ENCODE data around the gene PTBP3.
A peak's percentile ranks its signal among the peaks of the same experiment; 100 is the strongest.
"Not testable (repeated sequence)": the region's sequence is repeated elsewhere in the genome, so short reads cannot be mapped to it uniquely, and the experiment has no call there.

Gene PTBP3

DNA sequence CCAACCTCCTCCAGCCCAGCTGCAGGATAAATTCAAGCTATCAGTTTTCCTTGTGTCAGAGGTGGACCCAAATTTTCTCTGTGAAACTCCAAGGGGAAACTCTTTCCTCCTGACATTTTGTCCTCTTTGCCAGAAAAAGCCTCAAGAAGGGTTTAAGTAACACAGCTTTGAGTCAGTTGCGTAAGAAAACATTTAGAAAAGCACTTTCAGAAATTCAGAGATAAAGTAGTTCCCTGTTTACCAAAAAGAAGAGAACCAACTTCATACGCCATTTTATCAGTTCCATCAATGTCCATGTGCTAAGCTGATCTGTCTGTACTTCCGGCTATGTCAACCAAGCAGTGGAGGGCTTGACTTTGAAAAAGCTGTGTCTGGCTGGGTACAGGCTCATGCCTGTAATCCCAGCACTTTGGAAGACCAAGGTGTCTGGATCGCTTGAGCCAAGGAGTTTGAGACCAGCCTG is 138.4 kb downstream of the PTBP3 start:
- DNase-seq: no peak

DNA sequence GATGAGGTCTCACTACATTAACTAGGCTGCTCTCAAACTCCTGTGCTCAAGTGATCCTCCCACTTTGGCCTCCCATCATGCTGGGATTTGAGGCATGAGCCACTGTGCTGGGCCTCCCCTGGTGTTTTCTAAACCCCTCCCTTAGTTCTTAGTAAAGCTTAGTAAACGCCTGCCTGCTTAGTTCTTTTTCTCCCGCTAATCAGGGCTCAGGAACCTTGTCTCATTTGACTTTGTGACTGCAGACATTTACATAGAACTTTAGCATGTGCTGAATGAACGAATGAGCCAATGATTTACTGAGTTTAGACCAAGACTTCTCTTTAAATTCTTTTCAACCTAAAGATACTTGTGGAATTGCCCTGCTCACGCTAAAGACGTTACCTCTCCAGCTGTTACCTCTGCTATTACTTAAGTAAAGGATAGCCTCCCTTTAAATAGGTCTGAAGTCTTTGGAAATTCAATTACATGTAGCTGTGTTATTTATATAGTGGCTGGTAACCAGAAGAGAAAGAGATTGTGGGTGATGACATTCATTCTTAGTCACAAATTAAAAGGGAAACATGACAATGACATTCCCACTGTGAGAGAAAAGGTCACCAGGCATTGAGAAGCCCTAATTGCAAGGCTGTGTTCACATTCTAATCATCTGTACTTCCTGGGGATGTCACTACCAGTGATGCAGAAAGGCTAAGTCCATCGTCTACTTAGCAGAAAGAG is 139.7 kb downstream of the PTBP3 start:
- peak in 1 of 2 experiments; percentile 27 for DNase-seq

DNA sequence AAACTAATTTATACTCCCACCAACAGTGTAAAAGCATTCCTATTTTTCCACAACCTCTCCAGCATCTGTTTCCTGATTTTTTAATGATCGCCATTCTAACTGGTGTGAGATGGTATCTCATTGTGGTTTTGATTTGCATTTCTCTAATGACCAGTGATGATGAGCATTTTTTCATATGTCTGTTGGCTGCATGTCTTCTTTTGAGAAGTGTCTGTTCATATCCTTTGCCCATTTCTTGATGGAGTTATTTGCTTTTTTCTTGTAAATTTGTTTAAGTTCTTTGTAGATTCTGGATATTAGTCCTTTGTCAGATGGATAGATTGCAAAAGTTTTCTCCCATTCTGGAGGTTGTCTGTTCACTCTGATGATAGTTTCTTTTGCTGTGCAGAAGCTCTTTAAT is 143.1 kb downstream of the PTBP3 start:
- DNase-seq: not testable (repeated sequence)

DNA sequence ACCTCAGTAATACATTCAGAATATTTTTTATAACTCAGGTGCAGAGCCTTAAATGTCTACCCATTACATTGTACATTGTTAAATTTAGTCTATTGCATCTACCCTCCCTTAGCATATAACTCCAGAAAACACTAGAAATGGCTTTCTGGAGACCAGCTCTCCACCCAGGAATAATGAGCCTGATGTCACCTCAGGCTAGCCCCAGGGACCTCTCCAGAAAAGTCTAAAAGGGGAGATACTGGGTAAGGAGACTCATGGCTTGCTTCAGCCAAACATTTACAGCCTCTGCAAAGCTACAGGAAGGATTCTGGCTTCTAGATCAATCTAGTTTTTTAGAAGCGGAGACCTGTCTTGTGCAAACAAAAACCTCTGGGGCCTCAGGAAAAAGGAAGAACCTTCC is 144.5 kb downstream of the PTBP3 start:
- no peak for DNase-seq

DNA sequence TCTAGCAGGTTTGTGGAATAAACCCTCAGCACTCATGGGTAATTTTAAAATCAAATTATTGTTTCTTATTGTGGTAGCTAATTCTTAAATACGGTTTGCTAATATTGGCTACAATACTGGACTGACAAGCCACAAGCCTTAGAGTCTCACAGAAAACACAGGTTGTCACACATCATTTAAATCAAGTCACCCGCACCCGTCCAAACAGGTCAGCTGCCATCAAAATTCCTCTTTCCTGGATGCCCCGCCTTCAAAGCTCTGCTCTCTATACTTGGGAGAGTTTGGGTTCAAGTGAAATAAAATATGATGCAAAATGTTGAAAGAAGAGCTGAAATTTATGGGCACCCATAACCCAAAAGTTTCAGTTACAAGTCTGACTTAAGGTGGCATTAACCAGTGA is 146.0 kb downstream of the PTBP3 start:
- DNase-seq: no peak

DNA sequence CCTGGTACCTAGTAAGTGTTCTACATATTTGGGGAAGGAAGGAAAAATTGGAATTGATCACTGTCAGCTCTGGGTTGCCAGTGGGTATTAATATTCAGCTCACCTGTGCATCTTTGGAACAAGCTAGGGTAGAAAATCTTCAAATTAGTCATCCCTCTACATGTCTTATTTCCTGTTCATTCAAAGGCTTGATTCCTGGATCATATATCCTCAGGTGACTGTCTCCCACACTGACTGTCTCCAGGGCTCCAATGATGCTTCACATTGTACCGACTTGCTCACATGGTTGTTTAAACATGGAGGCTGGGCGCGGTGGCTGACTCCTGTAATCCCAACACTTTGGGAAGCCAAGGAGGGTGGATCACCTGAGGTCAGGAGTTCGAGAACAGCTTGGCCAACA is 146.7 kb downstream of the PTBP3 start:
- no peak for DNase-seq

DNA sequence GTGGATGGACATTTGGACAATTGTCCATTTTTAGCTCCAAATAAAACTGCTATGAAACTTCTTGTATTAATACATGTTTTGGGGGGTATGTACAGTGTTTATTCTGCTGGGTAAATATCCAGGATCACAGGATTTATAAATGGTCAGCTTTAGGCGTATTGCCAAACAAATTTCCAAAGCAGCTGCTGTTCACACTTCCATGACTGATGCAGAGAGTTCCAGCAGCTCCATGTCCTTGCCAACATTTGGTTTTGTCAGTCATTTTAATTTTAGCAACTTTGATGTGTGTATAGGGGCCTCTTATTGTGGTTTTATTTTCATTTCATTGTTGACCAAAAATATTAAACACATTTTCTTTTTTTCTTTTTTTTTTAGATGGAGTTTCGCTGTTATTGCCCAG is 148.5 kb downstream of the PTBP3 start:
- DNase-seq: no peak

DNA sequence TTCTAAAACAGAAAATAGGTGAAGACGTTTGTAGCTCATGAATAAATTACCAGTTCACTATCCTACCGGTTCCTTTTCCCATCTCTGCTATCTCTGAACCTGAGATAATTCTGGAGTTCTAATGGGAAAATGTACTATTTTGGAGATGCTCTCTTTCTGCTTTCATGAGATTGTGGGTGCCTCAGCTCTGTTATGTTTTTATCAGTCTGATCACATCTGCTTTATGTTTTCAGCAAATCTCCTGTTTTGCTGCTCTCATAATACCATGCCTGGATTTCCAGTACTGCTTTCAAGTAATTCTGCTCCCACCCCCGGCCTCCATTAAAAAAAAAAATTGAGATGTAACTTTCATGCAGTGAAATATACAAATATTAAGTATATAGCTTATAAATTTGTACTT is 149.2 kb downstream of the PTBP3 start:
- DNase-seq: no peak

DNA sequence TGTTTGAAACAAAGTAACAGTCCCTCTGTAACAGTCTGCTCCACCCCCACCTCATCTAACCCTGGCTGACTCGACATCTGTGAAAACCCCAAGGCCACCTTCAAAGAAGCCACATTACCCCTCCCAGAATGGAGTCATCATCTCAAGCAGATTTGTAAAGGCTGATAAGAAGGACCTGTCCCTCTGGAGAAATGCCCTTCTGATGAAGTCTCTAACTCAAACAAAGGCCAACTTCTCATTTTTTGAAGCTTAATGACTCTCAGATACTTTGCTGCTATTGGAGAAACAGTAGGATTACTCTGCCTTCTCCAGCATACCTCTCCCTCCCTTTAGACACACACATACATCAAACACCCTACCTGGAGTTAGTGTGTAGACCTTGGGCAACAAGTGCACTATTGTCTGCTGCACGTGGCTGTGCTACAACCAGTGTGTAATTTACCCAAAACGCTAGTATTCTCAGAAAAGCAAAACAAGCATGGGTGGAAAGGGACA is 153.0 kb downstream of the PTBP3 start:
- DNase-seq: no peak

DNA sequence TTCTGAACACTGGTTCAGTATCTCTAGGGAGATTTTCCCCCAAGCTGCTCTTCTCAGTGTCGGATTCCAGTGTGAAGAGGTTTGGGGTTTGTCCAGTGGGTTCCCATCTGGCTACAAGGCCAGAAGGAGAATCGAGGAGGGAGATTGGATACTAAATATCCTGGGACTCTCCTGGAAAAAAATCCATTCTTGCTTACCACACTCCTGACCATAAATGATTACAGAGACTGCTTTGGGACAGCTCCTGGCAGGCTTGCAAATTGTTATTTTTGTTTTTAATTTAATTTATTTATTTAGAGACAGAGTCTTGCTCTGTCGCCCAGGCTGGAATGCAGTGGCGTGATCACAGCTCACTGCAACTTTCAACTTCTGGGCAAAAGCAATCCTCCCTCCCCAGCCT is 153.6 kb downstream of the PTBP3 start:
- DNase-seq: no peak

DNA sequence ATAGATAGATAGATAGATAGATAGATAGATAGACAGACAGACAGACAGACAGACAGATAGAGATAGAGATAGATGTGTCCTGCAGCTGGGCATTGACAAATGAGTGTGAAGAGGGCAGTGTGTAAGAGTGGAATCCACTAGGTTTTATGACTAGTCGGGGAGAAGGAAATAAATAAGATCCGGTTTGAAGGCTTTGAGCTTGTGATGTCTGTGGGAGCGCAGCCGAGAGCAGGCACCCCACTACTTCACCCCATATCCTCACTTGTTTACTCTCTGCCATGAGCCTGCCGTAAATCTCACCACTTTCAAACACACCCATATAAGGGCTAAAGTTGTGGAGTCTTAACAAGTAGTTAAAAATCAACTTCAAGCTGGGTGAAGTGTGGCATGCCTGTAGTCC is 156.9 kb downstream of the PTBP3 start:
- DNase-seq: no peak

DNA sequence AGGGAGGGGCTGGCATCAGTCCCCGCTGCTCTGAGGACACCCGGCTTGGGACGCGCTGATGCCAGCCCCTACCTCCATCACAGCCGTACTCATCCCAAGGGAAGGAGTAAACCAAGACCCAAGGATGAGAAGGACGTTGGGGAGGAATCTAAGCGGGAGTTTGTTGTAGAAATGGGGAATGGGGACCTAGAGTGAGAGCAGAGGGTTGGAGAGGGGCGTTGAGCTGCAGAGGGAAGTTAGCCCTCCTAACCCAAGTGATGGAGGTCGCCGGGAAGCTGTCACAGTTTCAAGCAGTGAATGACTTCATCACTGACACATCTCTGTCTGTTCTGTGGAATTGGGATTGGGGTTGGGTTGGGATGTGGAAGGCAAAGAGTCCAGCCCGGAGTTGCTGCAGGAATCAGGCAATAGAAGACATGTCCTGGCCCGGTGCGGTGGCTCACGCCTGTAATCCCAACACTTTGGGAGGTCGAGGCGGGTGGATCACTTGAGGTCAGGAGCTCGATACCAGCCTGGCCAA is 157.6 kb downstream of the PTBP3 start:
- no peak for DNase-seq

DNA sequence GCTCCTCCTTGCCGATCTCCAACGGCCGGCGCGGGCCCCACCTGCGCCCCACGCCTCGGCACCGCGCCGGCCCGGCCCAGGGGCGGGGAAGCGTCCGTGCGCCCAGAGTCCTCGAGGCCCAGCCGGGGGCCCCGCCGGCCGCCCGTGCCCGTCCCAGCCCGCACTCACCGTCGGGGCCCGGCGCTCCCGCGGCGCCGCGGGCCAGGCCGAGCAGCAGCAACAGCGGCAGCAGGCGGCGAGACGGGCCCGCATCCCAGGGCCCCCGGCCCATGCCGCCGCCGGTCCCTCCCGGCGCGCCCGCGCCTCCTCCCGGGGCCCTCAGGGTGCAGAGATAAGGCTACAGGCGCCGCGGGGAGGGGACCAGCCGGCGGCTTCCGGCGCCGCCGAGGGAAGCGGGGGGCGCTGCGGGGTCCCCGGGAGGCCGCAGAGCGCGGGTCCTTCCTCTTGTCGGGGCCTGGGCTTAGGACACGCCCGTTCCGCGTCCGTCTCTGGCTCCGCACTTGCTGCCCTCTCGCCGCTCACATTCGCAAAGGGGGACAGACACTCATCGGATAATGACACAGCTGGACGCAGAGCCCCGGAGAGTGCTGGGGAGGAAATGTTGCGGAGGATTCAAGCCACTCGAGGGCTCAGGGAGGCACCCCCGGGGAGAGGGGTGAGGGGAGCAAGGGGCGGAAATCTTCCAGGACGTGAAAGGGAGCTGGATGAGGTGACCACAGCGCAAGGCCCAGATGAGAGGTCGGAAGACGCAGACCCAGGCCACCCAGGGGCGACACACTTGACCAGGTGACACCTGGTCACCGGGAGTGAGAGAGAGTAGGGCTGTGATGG is 158.2 kb downstream of the PTBP3 start, which contains the start of gene SUSD1:
Gene SUSD1 (minus strand): TSS at position 333 of the 831 bp plus-strand sequence. CDS start 62 bp downstream, at position 271.
- peak; percentile 34 to 46 for DNase-seq

DNA sequence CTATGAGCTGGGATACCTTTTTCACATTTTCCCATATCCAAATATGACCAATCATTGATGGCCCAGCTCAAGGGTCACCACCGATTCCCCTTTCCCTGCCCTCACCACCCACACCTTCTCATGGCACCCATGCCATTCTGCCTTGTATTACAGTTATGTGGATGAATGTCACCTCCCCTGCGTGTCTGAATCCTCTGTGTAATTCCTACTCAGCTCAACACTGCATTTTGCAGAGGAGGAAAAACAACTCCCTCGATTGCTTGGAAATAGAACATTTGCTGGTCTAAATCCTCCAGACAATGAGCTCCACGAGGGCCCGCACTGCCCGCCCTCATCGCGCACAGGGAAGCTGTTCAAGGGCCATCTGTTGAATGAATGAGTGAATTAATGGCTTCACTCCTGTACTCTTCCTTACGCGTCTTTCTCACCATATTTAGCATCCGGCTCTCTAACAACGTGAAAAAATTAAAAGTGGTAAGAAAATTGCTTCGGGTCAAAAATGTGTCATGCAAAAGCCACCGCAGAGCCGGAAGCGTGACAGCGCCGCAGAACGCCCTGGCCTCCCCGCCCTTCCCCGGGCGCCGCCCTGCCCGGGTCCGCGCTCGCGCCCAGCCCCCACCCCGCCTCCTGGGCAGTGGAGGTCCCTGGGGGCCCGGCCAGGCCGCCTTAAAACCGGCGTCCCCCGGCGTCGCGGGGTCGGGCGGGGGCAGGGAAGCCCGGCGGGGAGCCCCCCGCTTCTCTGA is 159.0 kb downstream of the PTBP3 start:
- peak; percentile 34 to 63 for DNase-seq

DNA sequence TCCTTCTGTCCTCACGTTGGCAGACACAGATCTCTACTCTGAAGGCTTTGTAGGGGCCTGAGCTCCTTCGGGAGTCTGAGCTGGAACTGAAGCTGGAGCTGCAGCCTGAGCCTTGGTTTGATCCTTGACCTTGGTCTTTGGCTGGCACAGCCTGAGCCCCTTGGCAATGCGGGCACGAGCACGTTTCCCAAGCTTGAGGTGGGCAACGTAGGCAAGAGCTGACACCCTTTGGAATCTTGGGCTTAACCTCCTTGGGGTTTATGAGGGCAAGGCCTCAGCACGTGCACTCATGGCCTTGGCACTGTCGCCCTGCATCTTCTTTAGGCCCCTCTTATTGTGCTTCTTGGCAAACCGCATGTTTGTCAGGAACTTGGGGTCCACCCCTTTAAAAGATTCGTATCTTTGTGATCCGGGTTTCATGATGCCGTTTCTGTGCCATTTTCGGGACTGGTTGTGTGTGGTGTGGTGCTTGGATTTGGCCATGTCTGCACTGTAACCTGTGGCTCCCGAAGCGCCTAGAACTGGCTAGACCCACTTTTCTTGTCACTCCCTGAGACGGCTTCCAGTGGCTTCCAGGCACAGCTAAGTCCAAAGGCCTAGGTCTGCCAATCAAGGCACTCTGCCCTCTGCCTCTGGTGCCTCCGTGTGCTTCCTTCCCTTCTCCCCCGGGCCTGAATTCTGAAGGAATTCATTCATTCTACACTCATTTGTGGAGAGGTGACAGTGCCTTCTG is 159.8 kb downstream of the PTBP3 start:
- no peak for DNase-seq

DNA sequence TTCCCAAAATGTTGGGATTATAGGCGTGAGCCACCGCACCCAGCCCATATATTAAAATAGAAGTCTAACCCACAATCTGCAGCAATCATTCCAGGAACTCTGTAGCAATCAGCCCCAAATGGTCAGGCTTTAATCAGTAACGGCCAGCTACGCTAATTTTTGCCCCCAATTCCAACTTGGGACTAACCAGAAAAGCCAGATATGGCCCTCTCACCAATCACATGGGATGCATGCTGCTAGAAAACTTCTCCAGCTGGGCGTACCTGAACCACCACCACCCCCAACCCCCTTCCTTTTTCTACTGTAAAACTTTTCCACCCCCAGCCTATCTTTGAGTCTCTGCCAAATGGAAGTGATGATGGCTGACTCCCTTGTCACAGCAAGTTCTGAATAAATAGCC is 162.5 kb downstream of the PTBP3 start:
- no peak for DNase-seq

DNA sequence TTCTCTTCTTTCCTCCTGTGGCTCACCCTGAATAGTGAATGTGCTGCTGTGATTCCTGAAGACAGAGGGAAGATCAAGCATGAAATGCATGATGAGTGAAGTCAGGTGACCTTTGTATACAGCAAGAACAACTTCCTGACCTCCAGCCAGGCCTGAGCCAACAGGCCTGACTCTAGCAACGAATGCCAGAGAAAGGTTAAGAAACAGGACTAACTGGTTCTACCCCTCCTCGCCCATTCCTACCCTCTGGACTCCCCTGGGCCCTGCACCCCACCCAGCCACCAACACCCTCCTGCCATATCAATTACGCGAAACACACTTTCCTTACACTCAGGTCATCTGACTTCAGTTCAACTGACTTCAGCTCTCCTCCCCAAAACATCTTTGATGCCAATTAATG is 163.2 kb downstream of the PTBP3 start:
- no peak for DNase-seq

DNA sequence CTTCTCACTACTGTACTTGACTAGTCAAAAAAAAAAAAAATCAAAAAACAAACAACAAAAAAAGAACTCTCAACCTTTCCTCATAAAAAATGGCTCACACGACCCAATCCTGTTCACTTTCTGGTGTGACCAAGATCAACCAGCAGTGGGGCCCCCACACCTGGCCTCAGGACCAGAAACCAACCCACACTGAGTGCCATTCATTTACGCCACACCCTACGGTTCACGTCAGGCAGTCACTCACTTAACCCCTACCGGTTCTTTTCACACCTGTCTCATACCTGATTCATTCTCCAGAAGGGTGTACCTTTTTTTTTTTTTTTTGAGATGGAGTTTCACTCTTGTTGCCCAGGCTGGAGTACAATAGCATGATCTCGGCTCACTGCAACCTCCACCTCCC is 164.1 kb downstream of the PTBP3 start:
- DNase-seq: no peak

DNA sequence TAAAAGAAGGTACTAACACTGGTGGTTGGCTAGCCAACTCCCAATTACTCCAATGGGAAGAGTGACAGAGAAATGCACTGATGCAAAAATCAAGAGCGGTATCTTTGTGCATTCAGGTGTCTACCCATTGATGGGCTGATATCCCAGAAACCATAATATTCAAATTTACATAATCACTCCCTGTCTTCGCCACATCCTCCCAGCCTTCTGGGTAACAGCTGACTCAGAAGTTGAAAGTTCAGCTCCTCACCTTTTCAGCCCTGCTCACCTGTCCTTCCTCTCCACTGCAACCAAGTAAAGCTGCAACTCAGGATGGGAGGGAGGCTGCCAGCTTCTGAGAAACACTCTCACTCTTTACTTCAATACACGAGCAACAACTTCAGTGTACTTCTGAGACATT is 165.2 kb downstream of the PTBP3 start:
- DNase-seq: no peak
